ENCODE measurements around the gene HSCB. TPM values are rescaled to one million over a fixed set of nuclear protein-coding genes. Genes with fewer than 3 reads are reported as not detected.
"Not testable (repeated sequence)": the region's sequence is repeated elsewhere in the genome, so short reads cannot be mapped to it uniquely, and the experiment has no call there.

HSCB gene
- 10 to 100 TPM in 3 of 4 donors, 1 to 10 TPM in 1; 6.2 to 49.5 (median 12.1) TPM for total RNA-seq

GRCh38 chr22:28741785-28742561, at the start of gene HSCB, which contains the start of gene CHEK2:
TSS of gene HSCB (plus strand) at chr22:28742039. CDS start at chr22:28742096, 57 bp downstream.
TSS of gene CHEK2 (minus strand) at chr22:28741820. CDS start at chr22:28734721, 7,099 bp downstream.
- Histone ChIP-seq H3K9me3 (no peaks in the 10 kb centered on the region), H3K27ac (peak within 1 kb of the TSS; percentile 93 to 96 (median 96)), H3K36me3 (peaks cover 0 to 29% (median 0%) of the 10 kb centered on the region in 3 donors), H3K27me3 (no peaks in the 10 kb centered on the region), H3K4me1 (peaks cover 0 to 10% (median 4%) of the 10 kb centered on the region in 4 donors), H3K4me3 (peak within 1 kb of the TSS; percentile 76 to 94 (median 82))
- TF ChIP-seq POLR2A (IDR thresholded peaks at IDR 0.05) (peak; percentile 65 to 73), CTCF (IDR thresholded peaks at IDR 0.05) (no peak)
- DNase-seq: peak; percentile 97 to 99 (median 99)

GRCh38 chr22:28693041-28693760, 48.6 kb upstream of the HSCB start:
- not testable (repeated sequence) for H3K4me3 ChIP-seq, H3K27ac ChIP-seq, H3K4me1 ChIP-seq, H3K9me3 ChIP-seq, H3K36me3 ChIP-seq, DNase-seq, H3K27me3 ChIP-seq

DNA sequence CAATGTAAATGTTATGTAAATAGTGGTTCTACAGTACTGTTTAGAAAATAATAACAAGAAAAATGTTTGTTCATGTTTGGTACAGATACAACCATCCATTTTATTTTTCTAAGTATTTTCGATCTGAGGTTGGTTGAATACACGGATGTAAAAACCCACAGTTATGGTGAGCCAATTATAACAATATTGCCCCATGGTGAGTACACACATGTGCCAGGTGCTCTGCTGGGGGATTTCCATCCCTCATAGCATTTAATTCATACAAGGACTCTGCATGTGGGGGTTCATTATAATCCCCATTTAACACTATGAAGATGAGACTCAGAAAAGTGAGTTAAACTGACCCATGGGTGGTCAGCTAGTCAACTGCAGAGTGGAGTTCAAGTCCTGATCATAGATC, 38.9 kb upstream of the HSCB start:
- H3K36me3 ChIP-seq: no peaks in the 10 kb centered on the region
- no peak for DNase-seq
- H3K9me3 ChIP-seq: no peaks in the 10 kb centered on the region
- no peak overlapping the region for H3K27ac ChIP-seq
- H3K27me3 ChIP-seq: no peaks in the 10 kb centered on the region
- TF ChIP-seq POLR2A (IDR thresholded peaks at IDR 0.05) (no peak), CTCF (IDR thresholded peaks at IDR 0.05) (no peak)
- no peaks in the 10 kb centered on the region for H3K4me1 ChIP-seq
- H3K4me3 ChIP-seq: no peak overlapping the region

DNA sequence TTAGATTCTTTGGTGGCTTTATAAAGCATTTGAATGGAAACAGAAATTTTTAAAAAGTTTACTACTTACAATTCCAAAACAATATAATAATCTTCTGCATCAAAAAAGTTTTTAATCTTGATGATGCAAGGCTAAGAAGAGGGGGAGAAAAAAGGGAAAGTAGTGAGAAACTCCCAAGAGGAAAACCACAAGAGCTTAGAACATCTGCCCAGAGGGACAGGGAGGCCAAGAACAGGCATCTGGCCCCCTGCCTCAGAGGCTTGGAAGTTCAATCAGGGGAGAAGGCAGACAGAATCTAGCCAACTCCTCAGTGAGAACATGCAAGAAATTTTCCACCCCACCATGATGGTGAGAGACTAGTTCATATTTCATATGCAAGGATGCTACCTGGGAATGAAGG, 38.4 kb upstream of the HSCB start:
- Histone ChIP-seq H3K4me1 (no peaks in the 10 kb centered on the region), H3K27ac (no peak overlapping the region), H3K36me3 (no peaks in the 10 kb centered on the region), H3K9me3 (no peaks in the 10 kb centered on the region), H3K4me3 (no peak overlapping the region), H3K27me3 (no peaks in the 10 kb centered on the region)
- TF ChIP-seq CTCF (IDR thresholded peaks at IDR 0.05): no peak
- TF ChIP-seq POLR2A (IDR thresholded peaks at IDR 0.05): no peak
- DNase-seq: no peak

DNA sequence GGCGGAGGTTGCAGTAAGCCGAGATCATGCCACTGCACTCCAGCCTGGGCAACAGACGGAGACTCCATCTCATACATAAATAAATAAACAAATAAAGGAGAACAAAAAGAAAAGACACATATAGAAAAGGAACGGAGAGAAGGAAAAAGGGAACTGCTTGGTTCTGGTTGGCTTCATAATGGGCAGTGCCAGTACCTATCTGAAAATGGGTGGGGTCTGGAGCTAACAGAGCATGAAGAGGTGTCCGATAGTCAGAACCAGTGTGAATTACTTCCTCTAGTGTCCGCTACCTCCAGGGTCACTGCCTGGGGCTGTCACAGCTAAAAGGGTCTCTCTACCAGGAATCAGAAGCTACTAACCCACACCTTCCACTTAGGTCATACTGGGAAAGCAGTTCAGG, 35.0 kb upstream of the HSCB start:
- DNase-seq: peak in 1 of 3 donors; percentile 23
- Histone ChIP-seq H3K27me3 (no peaks in the 10 kb centered on the region), H3K4me3 (no peak overlapping the region), H3K9me3 (no peaks in the 10 kb centered on the region), H3K4me1 (peaks cover 0 to 6% (median 0%) of the 10 kb centered on the region in 4 donors), H3K27ac (no peak overlapping the region), H3K36me3 (no peaks in the 10 kb centered on the region)
- TF ChIP-seq CTCF (IDR thresholded peaks at IDR 0.05) (no peak), POLR2A (IDR thresholded peaks at IDR 0.05) (no peak)

DNA sequence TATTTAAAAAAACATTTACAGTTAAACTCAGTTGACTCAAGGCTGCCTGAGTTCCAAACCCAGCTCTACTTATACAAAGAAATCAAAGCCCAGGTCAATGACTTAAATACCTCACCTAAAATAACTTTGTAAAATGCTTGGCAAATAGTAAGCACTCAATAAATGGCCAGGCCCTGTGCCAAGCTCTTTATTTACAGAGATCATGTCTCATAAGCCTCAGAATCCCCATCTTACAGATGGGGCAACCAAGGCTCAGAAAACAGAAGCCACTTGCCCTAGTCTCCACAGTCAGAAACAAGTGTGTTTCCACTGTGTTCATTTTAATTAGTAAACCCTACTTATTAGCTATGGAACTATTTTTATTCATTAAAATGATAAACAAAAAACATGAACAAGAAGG, 31.7 kb upstream of the HSCB start:
- Histone ChIP-seq H3K4me3 (no peak overlapping the region), H3K4me1 (peaks cover 0 to 6% (median 0%) of the 10 kb centered on the region in 4 donors), H3K9me3 (no peaks in the 10 kb centered on the region), H3K27ac (peak overlapping the region in 1 of 4 donors; percentile 63), H3K27me3 (no peaks in the 10 kb centered on the region), H3K36me3 (no peaks in the 10 kb centered on the region)
- DNase-seq: no peak
- TF ChIP-seq POLR2A (IDR thresholded peaks at IDR 0.05) (no peak), CTCF (IDR thresholded peaks at IDR 0.05) (no peak)

Measured in Peyer's patch (tissue), 4 donors.